GM18858 (cell line): ENCODE data around the gene DAPK2.
A peak's percentile ranks its signal among the peaks of the same experiment; 100 is the strongest.
"Not testable (repeated sequence)": the region's sequence is repeated elsewhere in the genome, so short reads cannot be mapped to it uniquely, and the experiment has no call there.

ENCODE experiments used
- ATAC-seq: cut with Tn5 transposase; IDR thresholded peaks from one replicate; pipeline ENCODE4 v1.9.1; 2021; ENCODE audit not compliant: unreplicated experiment

Gene DAPK2

GRCh38 chr15:63977119-63977518 is 69.2 kb downstream of the DAPK2 start:
- no peak for ATAC-seq

GRCh38 chr15:63974021-63974420 is 72.3 kb downstream of the DAPK2 start:
- ATAC-seq: no peak

GRCh38 chr15:63973212-63974009 is 72.9 kb downstream of the DAPK2 start:
- ATAC-seq: no peak

- ATAC-seq: no peak
Observed at GRCh38 chr15:63972801-63973200, 73.5 kb downstream of the DAPK2 start.

- ATAC-seq: no peak
Observed at GRCh38 chr15:63971904-63972303, 74.4 kb downstream of the DAPK2 start.

- ATAC-seq: no peak
Observed at GRCh38 chr15:63971427-63971805, 74.9 kb downstream of the DAPK2 start.

- ATAC-seq: peak; percentile 92
Observed at GRCh38 chr15:63970621-63971426, 75.5 kb downstream of the DAPK2 start.

GRCh38 chr15:63969652-63970421 is 76.4 kb downstream of the DAPK2 start:
- ATAC-seq: no peak

GRCh38 chr15:63968700-63969099 is 77.6 kb downstream of the DAPK2 start:
- ATAC-seq: no peak

GRCh38 chr15:63968122-63968524 is 78.2 kb downstream of the DAPK2 start:
- ATAC-seq: no peak

GRCh38 chr15:63967616-63968015 is 78.7 kb downstream of the DAPK2 start:
- ATAC-seq: no peak

GRCh38 chr15:63962947-63963721 is 83.2 kb downstream of the DAPK2 start:
- not testable (repeated sequence) for ATAC-seq

- ATAC-seq: no peak
Observed at GRCh38 chr15:63953524-63953923, 92.8 kb downstream of the DAPK2 start.

GRCh38 chr15:63950911-63951481 is 95.3 kb downstream of the DAPK2 start:
- ATAC-seq: no peak

GRCh38 chr15:63948971-63949370 is 97.3 kb downstream of the DAPK2 start:
- no peak for ATAC-seq

- ATAC-seq: no peak
Observed at GRCh38 chr15:63948436-63948835, 97.8 kb downstream of the DAPK2 start.

GRCh38 chr15:63947228-63947627 is 99.1 kb downstream of the DAPK2 start:
- no peak for ATAC-seq

GRCh38 chr15:63946524-63947065 is 99.7 kb downstream of the DAPK2 start:
- ATAC-seq: no peak

GRCh38 chr15:63945838-63946298 is 100.4 kb downstream of the DAPK2 start:
- ATAC-seq: no peak
